ENCODE results near the gene SAMD4A. TPM values are rescaled to one million over a fixed set of nuclear protein-coding genes. Genes with fewer than 3 reads are reported as not detected.

SAMD4A gene
- total RNA-seq, 1 donor from 2014 or later: 14.4 TPM

- no peak overlapping the region for H3K27ac Mint-ChIP-seq
- no peak for TF ChIP-seq CTCF (conservative IDR thresholded peaks at IDR 0.05)
- peaks cover 4% of the 10 kb centered on the region for H3K4me1 Mint-ChIP-seq (ENCODE audit: unreplicated experiment)
- no peak for DNase-seq (ENCODE audit: extremely low spot score, unreplicated experiment)
- H3K4me3 Mint-ChIP-seq: no peak overlapping the region
- H3K36me3 Mint-ChIP-seq: peaks cover 3% of the 10 kb centered on the region
- no peaks in the 10 kb centered on the region for H3K9me3 Mint-ChIP-seq
- peaks cover 3% of the 10 kb centered on the region for H3K27me3 Mint-ChIP-seq
Measured at GRCh38 chr14:54687750-54688119, 120.8 kb downstream of the SAMD4A start.

- Mint-ChIP-seq H3K4me3 (no peak overlapping the region), H3K4me1 (ENCODE audit: unreplicated experiment) (peaks cover 4% of the 10 kb centered on the region), H3K27ac (no peak overlapping the region), H3K9me3 (no peaks in the 10 kb centered on the region), H3K27me3 (peaks cover 3% of the 10 kb centered on the region), H3K36me3 (peaks cover 3% of the 10 kb centered on the region)
- no peak for DNase-seq (ENCODE audit: extremely low spot score, unreplicated experiment)
- no peak for TF ChIP-seq CTCF (conservative IDR thresholded peaks at IDR 0.05)
Measured at GRCh38 chr14:54688229-54688628, 121.3 kb downstream of the SAMD4A start.

GRCh38 chr14:54689928-54690327 is 123.0 kb downstream of the SAMD4A start:
- DNase-seq (ENCODE audit: extremely low spot score, unreplicated experiment): no peak
- H3K27me3 Mint-ChIP-seq: peaks cover 6% of the 10 kb centered on the region
- H3K27ac Mint-ChIP-seq: no peak overlapping the region
- peaks cover 4% of the 10 kb centered on the region for H3K4me1 Mint-ChIP-seq (ENCODE audit: unreplicated experiment)
- H3K36me3 Mint-ChIP-seq: peaks cover 3% of the 10 kb centered on the region
- H3K9me3 Mint-ChIP-seq: no peaks in the 10 kb centered on the region
- H3K4me3 Mint-ChIP-seq: no peak overlapping the region
- no peak for TF ChIP-seq CTCF (conservative IDR thresholded peaks at IDR 0.05)

DNA sequence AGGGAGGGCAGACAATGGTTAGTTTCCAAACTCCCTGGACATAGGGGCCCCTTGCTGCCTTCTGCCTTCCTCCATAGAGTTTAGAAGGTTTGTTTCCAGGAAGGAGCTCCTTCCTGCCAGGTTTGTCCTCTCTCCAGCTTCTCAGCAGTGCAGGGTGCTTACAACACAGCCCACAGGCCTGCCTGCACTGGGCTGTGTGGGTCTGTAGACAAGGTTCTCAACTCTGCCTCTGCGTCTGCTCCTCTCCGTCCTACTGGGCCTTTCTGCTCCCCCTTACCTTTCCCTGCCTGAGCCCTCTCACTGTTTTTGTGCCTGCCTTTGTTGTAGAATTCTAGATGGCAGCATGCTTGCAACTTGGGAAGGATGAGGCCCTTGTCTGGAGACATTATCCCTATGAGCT is 124.0 kb downstream of the SAMD4A start:
- Mint-ChIP-seq H3K4me1 (ENCODE audit: unreplicated experiment) (peaks cover 4% of the 10 kb centered on the region), H3K27ac (no peak overlapping the region), H3K36me3 (peaks cover 3% of the 10 kb centered on the region), H3K27me3 (peaks cover 6% of the 10 kb centered on the region), H3K9me3 (no peaks in the 10 kb centered on the region), H3K4me3 (no peak overlapping the region)
- DNase-seq (ENCODE audit: extremely low spot score, unreplicated experiment): no peak
- no peak for TF ChIP-seq CTCF (conservative IDR thresholded peaks at IDR 0.05)

GRCh38 chr14:54691525-54692283 is 124.8 kb downstream of the SAMD4A start:
- H3K27ac Mint-ChIP-seq: no peak overlapping the region
- H3K36me3 Mint-ChIP-seq: peaks cover 3% of the 10 kb centered on the region
- H3K4me1 Mint-ChIP-seq (ENCODE audit: unreplicated experiment): peaks cover 4% of the 10 kb centered on the region
- peak; percentile 75 for DNase-seq (ENCODE audit: extremely low spot score, unreplicated experiment)
- no peak overlapping the region for H3K4me3 Mint-ChIP-seq
- peaks cover 6% of the 10 kb centered on the region for H3K27me3 Mint-ChIP-seq
- no peaks in the 10 kb centered on the region for H3K9me3 Mint-ChIP-seq
- peak; percentile 90 for TF ChIP-seq CTCF (conservative IDR thresholded peaks at IDR 0.05)
